ENCODE results near the gene ATG7.
"Not testable (repeated sequence)": the region's sequence is repeated elsewhere in the genome, so short reads cannot be mapped to it uniquely, and the experiment has no call there.

The ATG7 gene

DNA sequence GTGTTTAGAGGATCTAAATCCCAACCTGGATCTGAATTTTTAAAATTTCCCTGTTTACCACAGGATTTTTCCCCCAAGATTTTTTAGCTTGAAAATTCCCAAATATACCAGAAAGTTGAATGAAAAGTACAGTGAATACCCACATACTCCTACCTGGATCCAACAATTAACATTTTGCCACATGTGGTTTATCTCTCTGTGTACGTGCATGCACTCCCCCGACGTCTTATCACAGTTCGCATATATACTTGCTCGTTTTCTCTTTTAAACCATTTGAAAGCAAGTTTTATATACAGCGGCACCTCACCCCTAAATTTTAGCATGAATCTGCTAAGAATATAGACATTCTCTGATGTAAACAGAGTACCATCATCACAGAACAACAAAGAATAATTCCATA lies 165.3 kb downstream of the ATG7 start:
- DNase-seq: no peak

DNA sequence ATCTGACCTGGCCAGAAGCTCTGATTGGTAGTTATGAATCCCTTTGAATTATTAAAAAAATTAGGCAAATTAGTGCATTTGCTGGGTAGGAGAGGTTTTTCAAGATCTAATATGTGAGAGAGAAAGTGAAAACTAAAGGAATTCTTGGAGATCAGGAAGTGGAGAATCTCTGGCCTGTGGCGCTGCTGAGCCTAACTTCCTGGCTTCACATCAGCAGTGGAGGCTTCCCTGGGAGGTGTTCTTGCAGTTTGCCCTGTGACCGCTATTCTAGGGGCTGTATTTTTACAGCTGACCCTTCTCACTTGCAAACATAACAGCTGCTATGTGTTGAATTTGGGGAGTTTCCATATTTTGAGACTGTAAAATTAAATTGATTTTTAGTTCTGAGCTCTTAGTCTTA lies 166.4 kb downstream of the ATG7 start:
- no peak for DNase-seq

DNA sequence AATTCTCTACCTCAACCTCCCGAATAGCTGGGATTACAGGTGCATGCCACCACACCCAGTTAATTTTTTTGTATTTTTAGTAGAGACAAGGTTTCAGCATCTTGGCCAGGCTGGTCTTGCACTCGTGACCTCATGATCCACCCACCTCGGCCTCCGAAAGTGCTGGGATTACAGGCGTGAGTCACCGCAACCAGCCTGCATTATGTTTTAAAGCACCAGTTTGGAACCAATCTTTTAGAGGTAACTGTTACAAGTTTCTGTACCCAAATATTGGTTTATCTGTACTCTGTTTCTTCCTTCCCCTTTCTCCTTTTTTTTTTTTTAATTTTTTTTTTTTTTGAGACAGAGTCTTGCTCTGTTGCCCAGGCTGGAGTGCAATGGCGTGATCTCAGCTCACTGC lies 169.1 kb downstream of the ATG7 start:
- not testable (repeated sequence) for DNase-seq

DNA sequence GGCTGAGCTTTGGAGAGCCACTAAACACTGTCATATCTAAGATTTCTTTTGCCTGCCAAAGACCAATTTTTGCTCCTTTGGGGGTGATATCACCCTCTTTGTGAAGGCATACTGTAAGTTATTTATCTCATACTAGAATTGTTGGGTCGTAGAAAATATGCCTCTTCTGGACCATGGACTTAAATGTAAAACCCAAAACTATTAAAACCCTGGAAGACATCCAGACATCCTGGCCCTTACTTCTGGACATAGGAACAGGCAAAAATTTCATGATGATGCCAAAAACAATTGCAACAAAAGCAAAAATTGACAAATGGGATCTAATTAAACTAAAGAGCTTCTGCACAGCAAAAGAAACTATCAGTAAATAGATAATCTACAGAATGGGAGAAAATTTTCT lies 172.2 kb downstream of the ATG7 start:
- no peak for DNase-seq

DNA sequence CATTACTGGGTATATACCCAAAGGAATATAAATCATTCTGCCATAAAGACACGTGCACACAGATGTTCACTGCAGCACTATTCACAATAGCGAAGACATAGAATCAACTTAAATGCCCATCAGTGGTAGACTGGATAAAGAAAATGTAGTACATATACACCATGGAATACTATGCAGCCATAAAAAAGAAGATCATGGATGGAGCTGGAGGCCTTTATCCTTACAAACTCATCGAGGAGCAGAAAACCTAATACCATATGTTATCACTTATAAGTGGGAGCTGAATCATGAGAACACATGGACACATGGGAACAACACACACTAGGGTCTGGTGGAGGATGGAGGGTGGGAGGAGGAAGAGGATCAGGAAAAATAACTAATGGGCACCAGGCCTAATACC lies 173.0 kb downstream of the ATG7 start:
- DNase-seq: not testable (repeated sequence)

DNA sequence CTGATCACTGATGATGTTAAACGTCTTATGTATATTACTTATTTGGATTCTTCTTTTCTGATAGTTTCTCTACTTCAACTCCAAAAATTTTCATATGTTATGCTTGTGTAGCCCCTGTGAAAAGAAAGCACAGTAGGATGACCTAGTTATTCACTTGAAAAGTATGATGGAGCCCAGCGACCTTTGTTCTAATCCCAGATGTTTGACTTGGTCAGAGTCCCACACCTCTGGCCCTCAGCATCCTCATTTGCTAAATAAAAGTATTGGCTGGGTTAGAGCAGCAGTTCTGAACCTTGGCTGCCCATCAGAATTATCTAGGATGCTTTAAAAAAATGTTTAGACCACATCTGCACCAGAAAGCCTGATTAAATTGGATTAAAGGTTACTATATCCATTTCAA lies 173.7 kb downstream of the ATG7 start:
- no peak for DNase-seq

DNA sequence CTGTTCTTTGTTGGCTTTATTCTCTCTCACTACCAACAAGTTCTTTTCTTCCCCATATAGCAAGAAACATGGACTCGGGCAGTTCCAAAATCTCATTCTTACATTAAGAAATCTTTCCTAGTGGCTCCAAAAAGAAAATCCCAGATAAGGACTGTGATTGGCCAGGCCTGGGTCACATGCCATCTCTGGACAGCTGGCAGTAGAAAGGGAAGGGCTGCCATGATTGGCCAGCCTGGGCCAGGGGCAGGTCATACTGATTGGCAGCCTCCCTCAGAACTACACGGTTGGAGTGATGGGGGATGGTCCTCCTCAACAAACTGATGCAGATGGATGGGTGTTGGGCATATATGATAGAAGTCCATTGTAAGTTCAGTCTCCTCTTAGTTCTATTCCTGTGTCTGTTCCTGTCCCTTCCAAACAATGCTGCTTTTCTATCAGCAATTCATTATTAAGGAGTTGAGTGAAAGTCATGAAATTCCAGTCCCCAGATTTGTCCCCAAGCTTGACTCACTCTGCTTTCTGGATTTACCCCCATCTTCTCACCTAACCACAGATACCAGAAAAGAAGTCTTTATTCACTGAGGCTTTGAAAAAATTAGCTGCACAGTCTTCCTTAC lies 175.5 kb downstream of the ATG7 start:
- DNase-seq: no peak

DNA sequence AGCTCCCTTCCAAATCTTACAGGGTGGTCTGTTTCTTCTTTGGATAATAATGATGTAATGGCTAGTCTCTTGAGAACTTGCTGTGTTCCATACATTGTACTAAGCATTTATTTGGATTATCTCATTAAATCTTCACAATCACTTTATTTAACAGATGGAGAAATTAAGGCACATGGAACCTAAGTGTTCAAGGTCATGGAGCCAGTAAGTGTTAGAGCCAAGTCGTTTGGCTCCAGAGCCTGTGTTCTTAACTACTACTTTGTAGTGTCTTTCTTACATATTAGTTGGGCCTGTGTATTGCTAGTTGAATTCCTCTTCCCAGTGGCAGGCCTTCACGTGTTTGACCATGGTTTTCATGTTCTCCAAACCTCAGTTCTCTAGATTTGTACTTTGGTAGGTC lies 177.8 kb downstream of the ATG7 start:
- no peak for DNase-seq

DNA sequence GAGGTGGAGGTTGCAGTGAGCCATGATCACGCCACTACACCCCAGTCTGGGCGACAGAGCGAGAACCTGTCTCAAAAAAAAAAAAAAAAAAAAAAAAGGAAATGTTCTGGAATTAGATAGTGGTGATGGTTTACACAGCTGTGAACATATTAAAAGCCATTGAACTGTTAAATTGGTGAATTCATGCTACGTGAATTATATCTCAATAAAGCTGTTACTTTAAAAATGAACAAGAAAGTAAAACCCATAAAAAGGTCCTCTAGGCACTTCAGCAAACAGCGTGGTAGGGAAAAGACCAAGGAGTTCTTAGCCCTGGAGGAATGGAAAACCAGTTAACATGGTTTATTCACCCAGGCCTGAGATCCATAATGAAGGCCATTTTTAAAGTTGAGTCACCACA lies 180.1 kb downstream of the ATG7 start:
- DNase-seq: no peak

DNA sequence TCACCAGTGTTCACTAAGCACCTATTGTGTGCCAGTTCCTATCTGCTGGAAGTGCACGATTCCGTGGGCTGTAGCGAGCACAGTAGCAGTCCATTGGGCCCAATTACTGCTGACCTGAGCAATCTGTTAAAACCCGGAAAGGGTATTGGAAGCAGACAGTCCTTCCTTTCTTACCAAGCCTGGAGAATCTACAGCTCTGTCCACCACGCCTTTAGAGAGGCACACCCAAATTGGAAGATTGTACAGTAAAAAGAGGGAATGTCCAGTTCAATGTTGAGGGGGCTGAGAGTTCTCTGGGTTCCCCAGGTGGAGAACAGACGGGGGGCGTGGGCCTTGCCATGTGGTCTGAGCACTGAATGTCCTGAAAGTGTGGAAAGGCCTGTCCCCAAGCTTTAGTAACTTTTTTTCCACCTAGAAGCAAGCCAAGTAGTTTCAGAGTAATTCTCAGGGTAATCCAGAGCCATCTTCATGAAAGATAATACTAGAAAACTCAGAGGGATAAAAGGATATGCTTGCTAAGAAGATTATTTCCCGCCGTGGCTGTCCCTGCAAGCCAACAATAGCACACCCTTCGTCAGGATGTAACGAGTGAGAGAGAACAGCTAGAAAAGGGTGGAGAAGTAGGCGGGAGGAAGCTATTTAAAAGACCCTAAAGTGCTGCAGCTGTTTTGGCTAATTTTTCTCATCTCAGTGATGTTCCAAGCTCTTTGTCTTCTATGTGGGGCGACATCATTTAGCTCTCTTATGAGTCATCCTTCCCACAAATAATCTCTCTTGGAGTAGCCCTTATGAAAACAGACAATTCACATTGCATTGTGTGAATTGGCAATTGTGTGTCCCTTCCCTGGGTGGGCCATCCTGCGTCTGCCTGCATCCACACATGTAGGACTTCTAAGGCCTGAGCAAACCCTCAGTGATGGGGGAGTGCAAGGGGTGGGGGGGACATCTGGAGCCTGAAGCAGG lies 181.0 kb downstream of the ATG7 start:
- DNase-seq: no peak

DNA sequence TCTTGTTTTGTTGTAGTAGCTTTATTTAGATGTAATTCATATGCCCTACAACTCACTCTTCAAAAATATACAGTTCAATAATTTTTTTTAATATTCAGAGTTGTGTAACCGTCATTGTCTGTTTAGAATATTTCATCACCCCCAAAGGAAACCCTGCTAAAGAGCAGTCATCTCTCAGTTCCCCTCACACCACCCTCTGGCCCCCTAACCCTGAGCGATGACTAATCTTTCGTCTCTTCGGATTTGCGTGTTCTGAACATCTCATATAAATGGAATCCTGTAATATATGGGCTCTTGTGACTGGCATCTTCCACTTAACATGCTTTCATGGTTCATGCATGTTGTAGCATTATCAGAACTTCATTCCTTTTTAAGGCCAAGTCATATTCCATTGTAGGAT lies 183.8 kb downstream of the ATG7 start:
- no peak for DNase-seq

DNA sequence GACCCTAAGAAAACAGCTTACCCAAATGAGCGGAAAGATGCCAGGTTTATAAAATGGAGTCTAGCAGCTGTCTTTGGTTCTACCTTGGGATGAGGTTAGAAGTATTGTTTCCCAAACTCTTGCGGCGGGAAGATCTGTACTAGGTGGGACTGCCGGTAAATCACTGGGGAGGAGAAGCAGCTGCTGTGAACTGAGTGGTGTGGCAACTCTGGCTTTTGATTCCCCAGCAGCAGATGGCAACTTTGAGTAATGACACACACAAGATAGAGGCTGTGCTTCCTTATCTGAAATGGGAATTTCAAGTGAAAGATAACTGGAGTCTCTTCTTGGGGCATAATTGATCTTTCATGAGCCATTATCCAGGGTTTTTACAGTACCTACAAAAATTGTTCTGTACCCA lies 184.9 kb downstream of the ATG7 start:
- DNase-seq: no peak

DNA sequence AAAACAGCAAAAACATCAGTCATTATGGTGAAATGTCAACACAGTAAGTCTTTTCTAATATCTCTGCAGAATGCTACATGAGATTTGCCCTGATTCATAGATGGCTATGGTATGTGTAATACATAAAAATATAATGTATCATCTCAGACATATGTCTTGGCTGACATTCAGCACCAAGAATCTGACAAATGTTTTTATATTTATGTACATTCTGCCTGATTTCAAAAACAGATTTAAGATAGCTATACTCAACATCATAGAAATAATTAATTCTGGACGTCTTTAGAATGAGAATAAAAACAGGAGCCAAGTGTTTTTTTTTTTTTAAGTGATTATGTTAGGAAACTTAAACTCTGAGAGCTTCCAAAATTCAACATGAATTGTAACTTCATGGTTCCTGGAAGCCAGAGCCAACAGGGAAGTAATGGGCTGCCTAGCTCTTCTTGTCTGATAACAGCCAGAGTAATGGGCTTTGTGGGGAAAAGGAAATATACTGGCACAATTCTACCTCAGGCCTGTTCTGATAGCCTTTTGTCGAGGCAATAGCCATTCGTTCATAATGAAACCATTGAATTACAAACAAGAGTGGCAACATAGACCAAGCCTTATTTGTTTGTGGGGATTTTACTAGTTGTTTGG lies 187.1 kb downstream of the ATG7 start:
- DNase-seq: no peak

DNA sequence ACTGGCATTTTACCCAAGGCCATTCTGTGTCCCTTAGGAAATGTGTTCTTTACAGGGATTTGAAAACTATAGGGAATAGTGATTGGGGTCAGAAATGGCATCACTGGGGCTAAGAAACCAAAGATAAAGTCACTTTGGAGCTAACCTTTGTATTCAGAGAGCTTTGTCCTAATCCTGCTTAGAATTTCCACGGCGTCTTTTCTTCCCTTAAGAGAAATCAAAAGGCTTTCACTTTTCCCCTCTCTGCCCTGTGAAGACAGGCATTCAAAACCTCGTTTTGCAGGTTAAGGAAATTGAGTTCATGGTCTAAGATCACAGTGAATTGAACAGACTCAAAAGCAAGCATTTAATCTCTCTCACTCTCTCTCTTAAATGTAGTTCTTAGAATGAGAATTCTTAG lies 189.0 kb downstream of the ATG7 start:
- no peak for DNase-seq

DNA sequence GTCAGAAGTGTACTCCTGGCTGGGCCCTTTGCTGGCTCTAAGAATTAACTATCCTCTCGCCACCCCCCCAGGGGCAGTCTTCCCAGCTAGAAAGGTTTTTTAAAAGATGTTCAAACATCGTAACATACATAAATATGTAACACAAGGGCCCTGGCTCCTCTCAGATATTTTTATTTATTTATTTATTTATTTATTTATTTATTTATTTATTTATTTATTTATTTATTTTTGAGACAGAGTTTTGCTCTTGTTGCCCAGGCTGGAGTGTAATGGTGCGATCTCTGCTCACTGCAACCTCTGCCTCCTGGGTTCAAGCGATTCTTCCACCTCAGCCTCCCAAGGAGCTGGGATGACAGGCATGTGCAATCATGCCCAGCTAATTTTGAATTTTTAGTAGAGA lies 190.5 kb downstream of the ATG7 start:
- DNase-seq: not testable (repeated sequence)

DNA sequence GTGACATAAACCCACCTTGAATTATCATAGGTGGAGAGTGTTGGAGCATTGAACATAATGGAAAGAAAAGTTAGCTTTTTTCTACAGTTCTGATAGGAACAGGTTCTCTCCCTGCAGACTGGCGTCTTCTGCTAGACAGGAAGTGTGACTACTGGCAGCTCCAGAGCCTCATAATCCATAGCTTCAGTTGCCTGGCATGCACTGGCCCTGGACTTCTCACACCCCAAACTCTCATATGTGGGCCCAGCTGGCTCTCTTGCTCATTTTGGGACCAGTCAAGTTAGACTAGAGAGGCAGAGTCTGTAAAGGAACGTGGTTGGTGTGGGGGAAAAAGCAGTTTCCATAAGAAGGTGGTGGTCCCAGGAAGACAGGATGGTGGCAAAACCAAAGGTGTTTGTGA lies 191.4 kb downstream of the ATG7 start:
- DNase-seq: no peak

DNA sequence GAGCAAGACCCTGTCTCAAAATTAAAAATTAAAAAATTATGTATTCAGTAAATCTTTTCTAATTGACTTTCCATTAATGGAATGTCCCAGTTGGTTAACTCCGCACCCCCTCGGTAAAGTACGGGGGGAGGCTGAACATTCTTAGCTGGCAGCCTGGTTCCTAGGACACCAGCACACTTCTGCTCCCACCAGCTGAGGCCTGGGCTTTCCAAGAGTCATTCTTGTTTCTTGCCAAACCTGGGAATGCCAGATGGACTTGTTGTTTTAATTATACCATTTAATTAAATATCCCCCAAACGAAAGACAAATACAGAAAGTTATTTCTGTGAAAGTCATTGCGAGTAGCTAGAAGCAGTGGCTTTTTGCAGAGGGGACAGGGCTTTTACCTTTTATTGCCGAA lies 192.2 kb downstream of the ATG7 start:
- no peak for DNase-seq

DNA sequence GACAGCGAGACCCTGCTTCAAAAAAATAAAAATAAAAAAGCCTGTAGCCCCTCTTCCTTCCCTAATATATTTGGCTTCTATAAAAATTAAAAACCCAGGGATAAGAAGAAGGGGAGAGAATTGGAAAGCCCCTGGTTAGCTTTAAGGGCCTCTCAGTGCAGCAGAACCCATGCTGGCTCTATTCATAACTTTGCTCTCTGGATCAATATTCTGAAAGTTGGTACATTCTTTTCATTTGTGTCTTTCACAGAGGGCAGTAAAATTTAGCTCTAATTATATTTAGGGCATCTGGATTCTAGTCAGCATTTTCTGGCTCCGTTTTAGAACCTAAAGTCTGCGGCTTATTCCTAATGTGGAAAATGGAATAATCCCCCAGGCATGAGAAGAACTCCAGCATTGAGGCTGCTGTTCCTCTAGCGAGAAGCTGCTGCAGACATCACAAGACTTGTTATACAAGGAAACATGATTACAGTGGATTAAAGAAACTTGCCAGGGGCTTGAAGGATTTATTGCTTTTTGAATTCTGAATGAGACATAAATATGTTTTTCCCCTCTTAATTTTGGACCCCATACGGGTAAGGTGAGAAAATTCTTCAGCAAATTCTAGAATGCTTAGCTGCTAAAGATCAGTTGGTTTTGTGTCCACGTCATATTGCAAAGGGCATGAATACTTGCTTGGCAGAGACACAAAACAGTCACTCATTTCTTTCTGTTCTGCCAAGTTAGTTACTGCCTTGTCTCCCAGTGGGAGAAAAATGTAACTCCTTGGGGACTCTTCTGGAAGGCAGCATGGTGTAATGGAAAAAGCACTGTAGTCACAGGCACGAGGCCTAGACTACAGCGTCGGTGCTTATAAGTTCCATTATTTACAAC lies 193.8 kb downstream of the ATG7 start:
- no peak for DNase-seq

DNA sequence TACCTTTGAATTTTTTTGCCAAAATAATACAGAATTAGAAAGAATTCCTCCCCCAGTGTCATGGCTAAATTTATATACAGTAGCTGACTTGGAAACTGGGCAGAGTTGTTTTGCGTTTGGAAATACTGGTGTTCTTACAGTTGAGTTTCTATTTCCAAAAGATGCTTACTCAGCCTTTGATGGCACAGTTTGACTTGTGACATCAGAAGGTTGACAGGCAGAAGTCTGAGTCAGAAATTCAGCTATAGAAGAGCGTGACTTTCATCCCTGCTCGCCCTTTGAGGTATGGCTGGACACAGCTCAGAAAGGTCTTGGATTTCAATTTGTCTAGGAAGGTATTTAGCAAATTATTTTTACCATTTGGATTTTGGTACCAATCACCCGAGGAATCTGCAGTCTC lies 195.7 kb downstream of the ATG7 start:
- DNase-seq: no peak

DNA sequence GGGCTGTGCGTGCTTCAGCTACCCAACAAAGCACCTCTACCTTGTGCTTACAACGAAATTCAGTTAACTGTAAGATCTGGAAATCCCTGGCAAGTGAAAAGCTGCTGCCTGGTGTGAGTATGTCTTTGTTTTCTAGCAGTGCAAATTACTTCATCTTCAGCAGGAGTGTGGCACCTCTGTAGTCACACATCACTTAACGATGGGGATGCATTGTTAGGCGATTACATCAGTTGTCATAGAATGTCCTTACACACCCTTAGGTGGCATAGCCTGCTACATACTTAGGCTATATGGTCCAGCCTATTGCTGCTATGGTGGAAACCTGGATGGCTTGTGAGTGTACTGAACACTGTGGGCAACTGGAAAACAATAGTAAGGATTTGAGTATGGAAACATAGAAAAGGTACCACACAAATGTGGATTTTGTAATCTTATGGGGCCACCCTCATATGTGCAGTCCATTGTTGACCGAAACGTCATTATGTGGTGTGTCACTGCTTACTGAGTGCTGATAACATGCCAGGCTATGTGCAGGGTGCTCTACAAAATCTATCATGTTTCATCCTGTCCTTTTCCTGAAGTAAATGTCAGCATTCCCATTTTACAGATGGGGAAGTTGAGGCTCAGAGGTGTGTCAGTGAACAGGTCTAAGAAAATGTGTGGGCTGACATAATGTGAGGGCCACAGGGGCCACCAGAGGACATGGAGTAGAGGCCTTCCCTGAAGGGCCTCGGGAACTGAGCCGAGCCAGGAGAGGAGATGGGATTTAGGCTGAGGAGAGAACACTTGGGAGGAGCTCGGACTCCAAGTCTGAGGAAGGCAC lies 198.0 kb downstream of the ATG7 start:
- no peak for DNase-seq

DNA sequence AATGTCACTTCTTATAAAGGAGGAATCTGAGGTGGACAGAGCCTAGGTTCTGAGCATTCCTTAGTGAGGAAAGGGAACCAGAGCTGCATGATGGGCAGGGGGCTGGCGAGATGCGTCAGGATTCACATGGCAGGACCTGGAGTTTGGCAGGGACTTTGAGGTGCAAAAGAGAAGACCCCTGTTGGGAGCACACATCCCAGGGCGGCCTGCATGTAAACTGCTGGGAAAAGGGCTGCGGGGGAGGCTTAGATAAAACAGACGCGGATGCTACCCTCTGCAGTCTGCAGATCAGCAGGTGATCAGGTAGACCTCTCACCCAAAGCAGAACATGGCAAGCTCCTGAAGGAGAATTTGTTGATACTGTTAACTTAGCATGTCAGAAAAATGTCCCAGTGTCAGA lies 203.1 kb downstream of the ATG7 start:
- no peak for DNase-seq

DNA sequence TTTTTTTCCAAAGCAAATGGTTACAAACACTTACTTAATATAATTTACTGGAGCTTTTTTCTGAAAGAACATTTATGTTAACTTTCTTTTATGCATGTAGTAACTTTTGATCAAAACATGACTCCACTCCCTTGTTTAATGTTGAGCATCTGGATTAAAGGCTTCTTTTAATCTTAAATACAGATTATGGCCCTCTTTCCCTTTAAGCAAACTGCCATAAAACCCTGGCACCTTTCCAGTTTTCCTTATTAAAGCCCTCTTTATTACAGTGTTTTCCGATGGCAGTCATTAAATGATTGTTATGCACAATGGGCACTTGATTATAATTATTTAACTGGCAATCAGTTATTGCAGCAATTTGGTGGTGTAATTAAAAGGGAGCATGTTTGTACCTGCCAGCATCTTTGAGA lies 204.5 kb downstream of the ATG7 start:
- peak; percentile 64 for DNase-seq

Measured in NCI-H1436 (cell line).